GM12878 (cell line): ENCODE results near the gene ZNF474. TPM values are rescaled to one million over a fixed set of nuclear protein-coding genes. Genes with fewer than 3 reads are reported as not detected.

ENCODE experiments used
- ATAC-seq: fragments of 200-7000 bp; cut with Tn5 transposase; 3 replicates; pipeline ENCODE4 v1.9.1; 2020; ENCODE audit warnings: mild to moderate bottlenecking, moderate library complexity
- BruUV-seq: library from RNA; stranded (reverse); fragments of 400-500 nt; replicated peaks from 2 replicates; lab custom pipeline; 2021; lab: Mats Ljungman, UMichigan
- CTCF ChIA-PET: fragments of 300-600 bp; sonication (Branson Sonifier 250); formaldehyde crosslinking; extraction: SDS; loops from one replicate; lab custom pipeline; 2021; ENCODE audit warnings: inconsistent platforms; lab: Yijun Ruan, JAX
- POLR2A ChIA-PET: fragments of 350-600 bp; formaldehyde crosslinking; extraction: SDS; loops from one replicate; lab custom pipeline; 2021; ENCODE audit warnings: inconsistent platforms; lab: Charles Lee
- RAD21 ChIA-PET: fragments of 300-600 bp; sonication (Branson Sonifier 250); formaldehyde crosslinking; loops from one replicate; lab custom pipeline; 2023; ENCODE audit warnings: antibody characterized with exemption; ENCODE audit not compliant: unreplicated experiment; lab: Charles Lee
- SMC1A ChIA-PET: fragments of 300-600 bp; sonication (Branson Sonifier 250); formaldehyde crosslinking; loops from one replicate; lab custom pipeline; 2023; ENCODE audit not compliant: unreplicated experiment, uncharacterized antibody; lab: Charles Lee
- DNase-seq: peaks from one replicate; pipeline ENCODE4 v3.0.0-alpha.2; 2011; ENCODE audit warnings: low read depth, low spot score
- FAIRE-seq: peaks from 3 replicates; lab custom pipeline; 2011; peaks lifted over from hg19 to GRCh38; lab: Jason Lieb, UNC
- H2AFZ ChIP-seq: 2 replicates; pipeline ENCODE4 v1.6.0; 2011; ENCODE audit warnings: low read depth, low read length, control low read depth; ENCODE audit not compliant: control insufficient read depth
- H3K27ac ChIP-seq: 2 replicates; pipeline ENCODE4 v1.5.1; 2011; ENCODE audit warnings: control low read depth; ENCODE audit not compliant: control insufficient read depth, insufficient read depth
- H3K27me3 ChIP-seq, 2 experiments: replicated peaks in 1 of 2; 2 replicates each; pipeline versions ENCODE4 v1.6.0 to v1.6.1; 2011; ENCODE audit warnings: low read length in 1 of 2; ENCODE audit not compliant: control insufficient read depth in 2 of 2, insufficient read depth in 2 of 2
- H3K36me3 ChIP-seq, 2 experiments: 2 replicates each; pipeline ENCODE4 v1.5.1; 2011; ENCODE audit warnings: low read length in 1 of 2; ENCODE audit not compliant: control insufficient read depth in 2 of 2, insufficient read depth in 2 of 2
- H3K4me1 ChIP-seq: 2 replicates; pipeline ENCODE4 v1.6.1; 2011; ENCODE audit warnings: mild to moderate bottlenecking, low read length, moderate library complexity, mixed read lengths; ENCODE audit not compliant: control insufficient read depth, insufficient read depth
- H3K4me2 ChIP-seq: 2 replicates; pipeline ENCODE4 v1.6.0; 2011; ENCODE audit warnings: control low read depth; ENCODE audit not compliant: control insufficient read depth, insufficient read depth
- H3K4me3 ChIP-seq: fragments of 200-600 bp; sonication (generic); 2 replicates; pipeline ENCODE4 v1.5.1; 2016
- H3K79me2 ChIP-seq: 2 replicates; pipeline ENCODE4 v1.6.0; 2011; ENCODE audit warnings: low read length; ENCODE audit not compliant: control insufficient read depth, insufficient read depth
- H3K9ac ChIP-seq: 2 replicates; pipeline ENCODE4 v1.8.0; 2011; ENCODE audit warnings: low read length, control low read depth, mixed read lengths; ENCODE audit not compliant: control insufficient read depth, insufficient read depth
- H3K9me3 ChIP-seq: replicated peaks from 3 replicates; pipeline ENCODE4 v1.5.1; 2011; ENCODE audit warnings: mild to moderate bottlenecking, low read length; ENCODE audit not compliant: control insufficient read depth, insufficient read depth
- H4K20me1 ChIP-seq: 2 replicates; pipeline ENCODE4 v1.6.0; 2011; ENCODE audit not compliant: control insufficient read depth, insufficient read depth
- EP300 ChIP-seq, 2 experiments: fragments of 150-350 bp in 1 of 2; IDR thresholded peaks; 2 replicates each; pipeline ENCODE4 v1.6.1; 2011 to 2012; ENCODE audit warnings: low read depth in 2 of 2, low read length in 2 of 2, borderline replicate concordance in 1 of 2, improper control_type of control experiment in 1 of 2, inconsistent platforms in 1 of 2; ENCODE audit not compliant: control insufficient read depth in 1 of 2
- FOXM1 ChIP-seq: IDR thresholded peaks from 2 replicates; pipeline ENCODE4 v1.6.1; 2012; ENCODE audit warnings: low read depth, mild to moderate bottlenecking, inconsistent platforms, low read length, moderate library complexity
- IKZF1 ChIP-seq: fragments of 450-650 bp; conservative IDR thresholded peaks from 2 replicates; pipeline ENCODE4 v1.6.1; 2017; ENCODE audit warnings: antibody characterized with exemption, mild to moderate bottlenecking
- MYB ChIP-seq: fragments of 150-350 bp; IDR thresholded peaks from 2 replicates; pipeline ENCODE4 v1.6.1; 2014; ENCODE audit warnings: mild to moderate bottlenecking, low read depth, low read length, borderline replicate concordance
- PML ChIP-seq: IDR thresholded peaks from 2 replicates; pipeline ENCODE4 v1.6.1; 2012; ENCODE audit warnings: low read length, inconsistent platforms
- POU2F2 ChIP-seq: IDR thresholded peaks from 3 replicates; pipeline ENCODE4 v1.6.1; 2011; ENCODE audit warnings: low read depth, mild to moderate bottlenecking, low read length, borderline replicate concordance
- RB1 ChIP-seq: fragments of 450-650 bp; formaldehyde crosslinking; IDR thresholded peaks from 2 replicates; pipeline ENCODE4 v1.6.1; 2017; ENCODE audit warnings: mild to moderate bottlenecking, borderline replicate concordance
- SMARCA5 ChIP-seq: fragments of 450-650 bp; IDR thresholded peaks from 2 replicates; pipeline ENCODE4 v1.6.1; 2017; ENCODE audit warnings: mild to moderate bottlenecking
- ZBTB33 ChIP-seq: fragments of 450-650 bp; IDR thresholded peaks from 2 replicates; pipeline ENCODE4 v1.6.1; 2017; ENCODE audit warnings: mild to moderate bottlenecking
- WGBS: methylation state at CpG from one replicate; pipeline ENCODE4 v1.1.6; 2016; ENCODE audit warnings: low lambda C conversion rate; ENCODE audit not compliant: insufficient replicate concordance, insufficient coverage; ENCODE audit errors: missing lambda C conversion rate; 5-methylcytosine and 5-hydroxymethylcytosine counted together
- in situ Hi-C: fragments of 300-500 bp; cut with MboI; formaldehyde crosslinking; loops from 9 replicates; pipeline ENCODE4 v1.14.3; 2018; ENCODE audit warnings: mixed read lengths
- intact Hi-C: fragments of 100-400 bp; cut with micrococcal nuclease; formaldehyde crosslinking; loops from one replicate; pipeline ENCODE4 v1.14.2; 2022; ENCODE audit not compliant: unreplicated experiment
- polyA plus RNA-seq, 11 experiments: library from polyadenylated mRNA; depleted of rRNA in 4 of 11; unstranded in 6 of 11; stranded (reverse) in 5 of 11; fragments of >200 nt; fragmentation: Nextera tagmentation in 4 of 11; fragmentation: Illumina TruSeq in 1 of 11; extraction: Ambion mirVana in 4 of 11; extraction: Trizol in 1 of 11; gene quantifications; 1 replicate in 1 of 11; 2 replicates in 10 of 11; pipeline versions ENCODE4 v1.2.1 to v1.2.3, GENCODE V29; 2011 to 2016; ENCODE audit warnings: inconsistent platforms in 2 of 11, missing spikeins in 2 of 11, low read depth in 1 of 11
- total RNA-seq, 4 experiments: library from RNA; depleted of rRNA in 3 of 4; stranded (reverse); fragments of >200 nt in 3 of 4; fragmentation: Illumina TruSeq in 1 of 4; extraction: Trizol in 1 of 4; gene quantifications; 2 replicates each; pipeline versions ENCODE4 v1.2.1 to v1.2.3, GENCODE V29; 2013 to 2021
- TF ChIP-seq, protein P1 (sequence below): IDR thresholded peaks from 2 replicates; pipeline ENCODE4 v1.6.1; 2011; ENCODE audit warnings: low read depth, low read length, improper control_type of control experiment, borderline replicate concordance
- TF ChIP-seq, protein P2 (sequence below): fragments of 450-650 bp; formaldehyde crosslinking; IDR thresholded peaks from 2 replicates; pipeline ENCODE4 v1.4.0; 2022; ENCODE audit warnings: mild to moderate bottlenecking, moderate library complexity
- TF ChIP-seq, protein P3 (sequence below): fragments of 150-350 bp; IDR thresholded peaks from 2 replicates; pipeline ENCODE4 v1.6.1; 2014; ENCODE audit warnings: mild to moderate bottlenecking, low read depth, low read length
- TF ChIP-seq, protein P4 (sequence below): IDR thresholded peaks from 2 replicates; pipeline ENCODE4 v1.6.1; 2012; ENCODE audit warnings: low read depth, low read length, improper control_type of control experiment

The ZNF474 gene
- total and polyA plus RNA-seq, 10 of the 15 experiments (the other 5 are each of a cell fraction or from before 2014, with no cell fraction given), result 0.06 to 0.97 (median 0.13) TPM; not detected in 3

DNA sequence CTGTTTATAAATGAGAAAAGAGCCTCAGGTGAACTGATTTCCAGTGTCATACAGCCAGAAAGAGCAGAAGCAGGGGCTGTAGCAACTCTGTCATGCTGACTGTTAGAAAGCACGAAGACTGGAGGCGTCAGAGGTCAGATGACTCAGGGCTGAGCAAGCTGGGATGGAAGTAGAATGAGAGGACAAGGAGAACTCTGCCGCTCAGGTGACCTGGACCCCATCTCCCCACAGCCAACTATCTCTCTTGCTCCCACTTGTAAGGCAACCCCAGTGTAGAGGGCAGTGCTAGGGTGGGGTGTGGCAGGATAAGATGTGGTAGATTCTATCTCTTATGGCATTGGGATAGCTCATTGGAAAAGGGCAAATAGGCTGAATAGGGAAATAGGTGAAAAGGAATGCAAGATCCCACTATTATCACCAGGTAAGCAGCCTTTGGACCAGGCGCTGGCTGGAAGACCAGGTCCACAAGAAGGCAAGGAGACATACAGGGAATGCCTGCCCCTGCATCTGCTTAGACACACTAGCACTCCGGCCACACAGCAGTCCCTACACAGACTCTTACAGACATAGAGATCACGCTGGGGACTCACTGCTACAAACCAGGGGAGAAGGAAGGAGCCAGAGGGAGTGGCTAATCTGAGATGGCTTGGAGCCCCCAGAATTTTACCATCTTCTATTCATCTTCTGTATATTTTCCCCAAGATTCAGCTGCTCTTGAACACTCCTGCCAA lies 30.1 kb upstream of the ZNF474 start:
- WGBS, result 57% methylated on average over 6 of the region's 6 CpGs
- ATAC-seq (no peak; the same call in 2 of the 3 replicates), FAIRE-seq (no peak), DNase-seq (no peak)
- Histone ChIP-seq H3K27me3 (no peaks in the 10 kb centered on the region), H3K9ac (no peak overlapping the region), H3K36me3 (no peaks in the 10 kb centered on the region), H3K4me2 (no peak overlapping the region), H3K9me3 (no peaks in the 10 kb centered on the region), H3K27ac (no peak overlapping the region), H4K20me1 (no peaks in the 10 kb centered on the region), H3K79me2 (no peaks in the 10 kb centered on the region), H3K4me3 (no peak overlapping the region), H2AFZ (no peak overlapping the region), H3K4me1 (no peaks in the 10 kb centered on the region)
- ChIA-PET POLR2A (no interaction called here), SMC1A (no interaction called here), RAD21 (no interaction called here), CTCF (no interaction called here)
- no TSS peak for BruUV-seq
- in situ Hi-C loops, result no loop called here
- intact Hi-C loops, result no loop called here
- TF ChIP-seq, protein P1, sequence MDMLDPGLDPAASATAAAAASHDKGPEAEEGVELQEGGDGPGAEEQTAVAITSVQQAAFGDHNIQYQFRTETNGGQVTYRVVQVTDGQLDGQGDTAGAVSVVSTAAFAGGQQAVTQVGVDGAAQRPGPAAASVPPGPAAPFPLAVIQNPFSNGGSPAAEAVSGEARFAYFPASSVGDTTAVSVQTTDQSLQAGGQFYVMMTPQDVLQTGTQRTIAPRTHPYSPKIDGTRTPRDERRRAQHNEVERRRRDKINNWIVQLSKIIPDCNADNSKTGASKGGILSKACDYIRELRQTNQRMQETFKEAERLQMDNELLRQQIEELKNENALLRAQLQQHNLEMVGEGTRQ, result no peak
- TF ChIP-seq EP300 (IDR thresholded peaks at IDR 0.05; ENCODE audit: borderline replicate concordance in 1 of 2, control insufficient read depth in 1 of 2, low read depth in 2 of 2, low read length in 2 of 2), result no peak
- no peak for TF ChIP-seq POU2F2
- TF ChIP-seq ZBTB33, result no peak
- no peak for TF ChIP-seq IKZF1
- TF ChIP-seq, protein P2, sequence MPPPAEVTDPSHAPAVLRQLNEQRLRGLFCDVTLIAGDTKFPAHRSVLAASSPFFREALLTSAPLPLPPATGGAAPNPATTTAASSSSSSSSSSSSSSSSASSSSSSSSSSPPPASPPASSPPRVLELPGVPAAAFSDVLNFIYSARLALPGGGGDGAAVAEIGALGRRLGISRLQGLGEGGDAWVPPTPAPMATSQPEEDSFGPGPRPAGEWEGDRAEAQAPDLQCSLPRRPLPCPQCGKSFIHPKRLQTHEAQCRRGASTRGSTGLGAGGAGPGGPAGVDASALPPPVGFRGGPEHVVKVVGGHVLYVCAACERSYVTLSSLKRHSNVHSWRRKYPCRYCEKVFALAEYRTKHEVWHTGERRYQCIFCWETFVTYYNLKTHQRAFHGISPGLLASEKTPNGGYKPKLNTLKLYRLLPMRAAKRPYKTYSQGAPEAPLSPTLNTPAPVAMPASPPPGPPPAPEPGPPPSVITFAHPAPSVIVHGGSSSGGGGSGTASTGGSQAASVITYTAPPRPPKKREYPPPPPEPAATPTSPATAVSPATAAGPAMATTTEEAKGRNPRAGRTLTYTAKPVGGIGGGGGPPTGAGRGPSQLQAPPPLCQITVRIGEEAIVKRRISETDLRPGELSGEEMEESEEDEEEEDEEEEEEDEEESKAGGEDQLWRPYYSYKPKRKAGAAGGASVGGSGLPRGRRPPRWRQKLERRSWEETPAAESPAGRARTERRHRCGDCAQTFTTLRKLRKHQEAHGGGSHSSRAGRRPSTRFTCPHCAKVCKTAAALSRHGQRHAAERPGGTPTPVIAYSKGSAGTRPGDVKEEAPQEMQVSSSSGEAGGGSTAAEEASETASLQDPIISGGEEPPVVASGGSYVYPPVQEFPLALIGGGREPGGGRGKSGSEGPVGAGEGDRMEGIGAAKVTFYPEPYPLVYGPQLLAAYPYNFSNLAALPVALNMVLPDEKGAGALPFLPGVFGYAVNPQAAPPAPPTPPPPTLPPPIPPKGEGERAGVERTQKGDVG (CRISPR knock-in tag), result no peak
- no peak for TF ChIP-seq FOXM1
- TF ChIP-seq SMARCA5, result no peak
- no peak for TF ChIP-seq RB1
- TF ChIP-seq MYB, result no peak
- TF ChIP-seq, protein P3, sequence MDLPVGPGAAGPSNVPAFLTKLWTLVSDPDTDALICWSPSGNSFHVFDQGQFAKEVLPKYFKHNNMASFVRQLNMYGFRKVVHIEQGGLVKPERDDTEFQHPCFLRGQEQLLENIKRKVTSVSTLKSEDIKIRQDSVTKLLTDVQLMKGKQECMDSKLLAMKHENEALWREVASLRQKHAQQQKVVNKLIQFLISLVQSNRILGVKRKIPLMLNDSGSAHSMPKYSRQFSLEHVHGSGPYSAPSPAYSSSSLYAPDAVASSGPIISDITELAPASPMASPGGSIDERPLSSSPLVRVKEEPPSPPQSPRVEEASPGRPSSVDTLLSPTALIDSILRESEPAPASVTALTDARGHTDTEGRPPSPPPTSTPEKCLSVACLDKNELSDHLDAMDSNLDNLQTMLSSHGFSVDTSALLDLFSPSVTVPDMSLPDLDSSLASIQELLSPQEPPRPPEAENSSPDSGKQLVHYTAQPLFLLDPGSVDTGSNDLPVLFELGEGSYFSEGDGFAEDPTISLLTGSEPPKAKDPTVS, result no peak
- TF ChIP-seq PML, result no peak
- TF ChIP-seq, protein P4, sequence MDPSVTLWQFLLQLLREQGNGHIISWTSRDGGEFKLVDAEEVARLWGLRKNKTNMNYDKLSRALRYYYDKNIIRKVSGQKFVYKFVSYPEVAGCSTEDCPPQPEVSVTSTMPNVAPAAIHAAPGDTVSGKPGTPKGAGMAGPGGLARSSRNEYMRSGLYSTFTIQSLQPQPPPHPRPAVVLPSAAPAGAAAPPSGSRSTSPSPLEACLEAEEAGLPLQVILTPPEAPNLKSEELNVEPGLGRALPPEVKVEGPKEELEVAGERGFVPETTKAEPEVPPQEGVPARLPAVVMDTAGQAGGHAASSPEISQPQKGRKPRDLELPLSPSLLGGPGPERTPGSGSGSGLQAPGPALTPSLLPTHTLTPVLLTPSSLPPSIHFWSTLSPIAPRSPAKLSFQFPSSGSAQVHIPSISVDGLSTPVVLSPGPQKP, result no peak
